ENCODE results near the gene AUTS2. TPM values are rescaled to one million over a fixed set of nuclear protein-coding genes. Genes with fewer than 3 reads are reported as not detected.

AUTS2 gene
- total and polyA plus RNA-seq, 9 of the 15 experiments (the other 6 are each of a cell fraction or from before 2014, with no cell fraction given): 0.58 TPM; not detected in 8

GRCh38 chr7:70573071-70573661, 974.9 kb downstream of the AUTS2 start (continued):
- no peak for TF ChIP-seq PCBP2 (IDR thresholded peaks at IDR 0.05; ENCODE audit: low read depth, low read length, poor library complexity, severe bottlenecking)

GRCh38 chr7:70573696-70574095, 975.4 kb downstream of the AUTS2 start:
- no TSS peak for BruUV-seq (replicated peaks)
- in situ Hi-C loops (cut with MboI): no loop called here
- ATAC-seq (no peak), DNase-seq (ENCODE audit: extremely low read depth in 1 of 4, low spot score in 3 of 4) (no peak), FAIRE-seq (no peak)
- Histone ChIP-seq H3K9ac (ENCODE audit: insufficient read depth in 1 of 2, low read depth in 2 of 2, low read length in 2 of 2) (no peak overlapping the region), H3K9me3 (replicated peaks; ENCODE audit: control insufficient read depth, insufficient read depth, low read depth, low read length) (no peaks in the 10 kb centered on the region), H3K36me3 (ENCODE audit: control insufficient read depth, insufficient read depth, low read length) (no peaks in the 10 kb centered on the region), H3K9me1 (ENCODE audit: control insufficient read depth, insufficient read depth, low read length) (no peaks in the 10 kb centered on the region), H3K27ac (ENCODE audit: extremely low read depth, low read depth, low read length) (no peak overlapping the region), H4K20me1 (replicated peaks; ENCODE audit: control insufficient read depth, insufficient read depth, low read length) (peaks cover 5% of the 10 kb centered on the region; the same call in 1 of the 2 replicates), H3K4me3 (no peak overlapping the region), H3K4me2 (ENCODE audit: insufficient read depth, low read length) (no peak overlapping the region), H3K4me1 (replicated peaks in 1 of 2; ENCODE audit: control insufficient read depth in 2 of 2, insufficient read depth in 2 of 2, low read length in 2 of 2) (peaks cover 0 to 17% of the 10 kb centered on the region in 2 experiments; a peak in 3 of 5 replicates), H3K79me2 (ENCODE audit: control insufficient read depth, insufficient read depth, low read length) (no peaks in the 10 kb centered on the region), H2AFZ (ENCODE audit: low read depth, low read length) (no peak overlapping the region), H3K27me3 (ENCODE audit: control insufficient read depth in 2 of 2, insufficient read depth in 2 of 2, low read length in 2 of 2) (no peaks in the 10 kb centered on the region)
- ChIA-PET POLR2A (interaction anchor here (0.6 to 1.1 kb wide), 3 partner anchors 11 to 755 kb away, joined by 3 read pairs; no protein-coding TSS in a partner anchor), CTCF (ENCODE audit: low intra/inter-chr PET ratio) (no interaction called here)
- 2% methylated on average over 3 of the region's 3 CpGs for WGBS (ENCODE audit: insufficient coverage, low coverage, missing lambda C conversion rate)
- intact Hi-C loops (cut with micrococcal nuclease): no loop called here
- TF ChIP-seq NUFIP1 (IDR thresholded peaks at IDR 0.05; ENCODE audit: partially characterized antibody): no peak
- no peak for TF ChIP-seq REST (IDR thresholded peaks at IDR 0.05; ENCODE audit: borderline replicate concordance)
- no peak for TF ChIP-seq REST (CRISPR knock-in tag; IDR thresholded peaks at IDR 0.05; ENCODE audit: low read depth)
- no peak for TF ChIP-seq FOXJ3 (CRISPR knock-in tag; IDR thresholded peaks at IDR 0.05)
- no peak for TF ChIP-seq SNRNP70 (optimal IDR thresholded peaks at IDR 0.05; ENCODE audit: low read depth, low read length)
